Stimulated activated CD8-positive, alpha-beta memory T cell treated with anti-CD3 and anti-CD28 coated beads, Interleukin-2, amount 100 ng/mL, for 1 hour (primary cell): ENCODE results near the gene NCK2.
"Not testable (repeated sequence)": the region's sequence is repeated elsewhere in the genome, so short reads cannot be mapped to it uniquely, and the experiment has no call there.

Source experiments
- DNase-seq, 2 donors: peaks; one replicate each; pipeline ENCODE4 v3.0.0-alpha.2; 2020; ENCODE audit warnings: low read depth in 2 of 2

The NCK2 gene

DNA sequence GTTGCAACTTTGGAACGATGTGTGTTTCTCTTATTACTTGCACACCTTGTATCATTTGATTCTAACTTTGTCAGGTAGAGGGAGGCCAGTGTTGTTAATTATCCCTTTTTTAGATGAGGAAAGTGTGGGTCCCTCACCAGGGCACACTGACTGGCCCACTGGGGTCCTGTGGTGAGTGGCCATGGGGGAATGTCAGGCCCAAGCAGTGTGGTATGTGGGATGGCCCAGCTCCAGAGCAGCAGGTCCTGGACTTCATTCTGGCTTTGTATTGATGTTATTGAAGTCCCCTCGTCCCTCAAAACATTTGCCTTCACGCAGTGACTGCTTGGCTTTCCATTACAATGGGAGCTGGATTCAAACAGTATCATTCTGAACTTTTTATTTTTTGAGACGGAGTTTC is 11.7 kb downstream of the NCK2 start:
- DNase-seq, result no peak

DNA sequence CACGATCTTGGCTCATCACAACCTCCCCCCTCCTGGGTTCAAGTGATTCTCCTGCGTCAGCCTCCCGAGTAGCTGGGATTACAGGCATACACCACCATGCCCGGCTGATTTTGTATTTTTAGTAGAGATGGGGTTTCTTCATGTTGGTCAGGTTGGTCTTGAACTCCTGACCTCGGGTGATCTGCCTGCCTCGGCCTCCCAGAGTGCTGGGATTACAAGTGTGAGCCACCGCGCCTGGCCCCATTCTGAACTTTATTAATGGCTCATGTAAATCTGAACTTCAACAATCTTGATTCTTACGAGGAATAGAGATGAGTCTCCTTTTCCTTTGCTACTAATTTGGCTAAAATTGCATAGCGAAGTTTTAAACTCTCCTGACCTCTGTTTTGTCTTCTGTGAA is 12.2 kb downstream of the NCK2 start:
- DNase-seq, result not testable (repeated sequence)

DNA sequence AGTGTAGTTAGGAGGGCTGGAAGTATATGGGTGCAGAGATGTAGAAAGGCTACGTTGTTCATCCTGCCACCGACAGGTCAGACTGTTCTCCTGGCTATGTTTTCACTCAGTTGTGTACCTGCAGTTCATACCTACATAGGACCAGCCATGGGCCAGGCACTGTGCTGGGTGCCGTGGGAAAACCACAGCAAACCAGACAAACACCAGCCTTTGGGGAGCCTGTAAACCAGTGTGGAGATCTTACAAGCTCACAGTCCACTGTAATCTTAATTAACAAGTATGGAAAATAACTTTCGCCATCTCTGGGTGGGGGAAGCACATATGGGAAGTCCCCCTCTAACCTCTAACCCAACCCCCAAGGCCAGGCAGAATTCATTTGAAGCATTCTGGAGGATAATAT is 12.7 kb downstream of the NCK2 start:
- no peak for DNase-seq

DNA sequence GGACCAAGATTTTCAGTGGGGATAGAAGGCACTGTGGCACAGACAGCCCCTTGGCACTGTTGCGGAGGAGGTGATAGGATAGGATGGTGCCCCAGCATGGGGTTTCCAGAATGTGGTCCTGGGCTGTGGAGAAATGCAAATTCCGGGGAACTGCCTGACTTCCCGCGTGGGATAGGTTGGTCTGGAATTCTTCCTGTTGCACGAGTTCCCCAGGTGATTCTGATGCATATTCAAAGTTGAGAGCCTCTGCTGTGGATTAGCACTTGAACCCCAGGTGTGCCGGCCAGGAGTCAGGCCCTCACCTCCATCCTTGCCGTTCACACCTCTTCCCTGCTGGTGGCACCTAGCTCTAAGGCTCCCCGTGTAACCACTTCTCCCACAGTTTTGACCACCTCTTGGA is 15.5 kb downstream of the NCK2 start:
- DNase-seq, result no peak

DNA sequence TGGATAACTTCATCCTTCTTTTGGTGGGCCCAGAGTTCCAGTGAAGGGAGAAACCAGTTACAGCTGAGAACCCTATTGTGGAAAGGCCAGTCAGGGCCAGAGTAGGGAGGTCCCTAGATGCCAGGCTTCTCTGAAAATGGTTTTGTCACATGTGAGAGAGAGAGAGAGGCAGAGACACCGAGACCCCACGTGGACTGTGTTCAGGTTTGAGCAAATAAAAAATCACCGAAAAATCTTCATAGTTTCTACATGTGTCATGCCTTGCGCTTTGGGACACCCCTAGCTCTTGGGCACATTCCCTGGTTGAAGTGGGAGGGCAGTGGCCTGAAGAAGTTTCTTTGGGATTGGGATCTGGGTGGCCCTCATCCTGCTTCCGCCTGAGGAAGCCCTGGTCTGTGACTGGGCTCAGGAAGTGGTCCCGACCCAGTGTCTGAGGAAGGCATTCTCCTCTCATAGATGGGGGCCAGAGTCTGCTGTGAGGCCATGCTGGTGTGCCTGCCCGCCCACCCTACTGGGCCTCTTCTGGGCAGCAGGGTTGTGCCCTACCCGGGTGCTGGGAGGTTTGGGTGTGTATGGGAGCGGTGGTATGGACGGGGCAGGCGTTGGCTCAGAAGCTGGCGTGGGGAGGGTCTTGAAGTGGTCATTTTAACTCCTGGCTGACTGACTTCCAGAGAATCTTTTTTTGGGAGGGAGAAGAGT is 16.1 kb downstream of the NCK2 start:
- no peak for DNase-seq

DNA sequence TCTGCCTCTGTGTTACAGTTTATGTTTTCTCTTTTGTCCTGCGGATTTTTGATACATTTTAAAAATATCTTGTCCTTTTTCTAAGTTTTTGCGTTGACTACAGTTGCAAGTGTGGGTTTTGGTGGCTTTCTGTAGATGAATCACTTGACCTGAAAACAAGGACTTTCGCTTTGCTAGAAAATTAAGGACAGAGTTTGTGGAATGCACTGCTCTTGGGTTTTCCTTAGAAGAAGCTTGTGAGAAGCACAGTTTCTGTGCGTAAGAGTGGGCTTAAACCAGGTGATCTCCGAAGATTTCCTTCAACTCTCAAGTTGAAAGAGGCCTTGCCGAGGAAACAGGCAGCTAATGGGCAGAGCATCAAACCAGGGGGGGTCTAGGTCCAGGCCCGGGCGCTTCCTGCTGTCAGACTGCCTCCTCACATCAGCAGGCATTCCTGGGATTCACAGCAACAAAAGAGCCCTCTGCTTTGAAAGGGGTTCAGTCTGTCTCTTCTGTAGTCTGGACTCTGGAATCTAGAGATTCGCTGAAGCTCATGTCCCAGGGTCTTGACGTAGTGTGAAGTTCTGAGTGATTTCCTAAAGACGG is 17.3 kb downstream of the NCK2 start:
- DNase-seq, result no peak

DNA sequence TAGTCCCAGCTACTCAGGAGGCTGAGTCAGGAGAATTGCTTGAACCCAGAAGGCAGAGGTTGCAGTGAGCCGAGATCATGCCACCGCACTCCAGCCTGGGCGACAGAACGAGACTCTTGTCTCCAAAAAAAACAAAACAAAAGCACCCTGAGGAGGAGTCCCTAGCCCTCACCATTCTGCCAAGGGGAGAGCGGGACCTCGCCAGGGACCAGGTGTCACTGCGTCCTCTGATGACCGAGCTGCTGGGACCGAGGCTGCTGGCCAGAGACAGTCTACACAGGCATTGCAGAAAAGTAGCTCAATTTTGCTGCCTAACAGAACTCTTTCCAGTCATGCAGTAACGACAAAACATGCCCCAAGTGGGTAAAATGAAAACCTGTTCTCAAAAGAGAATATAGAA is 18.4 kb downstream of the NCK2 start:
- DNase-seq, result no peak

DNA sequence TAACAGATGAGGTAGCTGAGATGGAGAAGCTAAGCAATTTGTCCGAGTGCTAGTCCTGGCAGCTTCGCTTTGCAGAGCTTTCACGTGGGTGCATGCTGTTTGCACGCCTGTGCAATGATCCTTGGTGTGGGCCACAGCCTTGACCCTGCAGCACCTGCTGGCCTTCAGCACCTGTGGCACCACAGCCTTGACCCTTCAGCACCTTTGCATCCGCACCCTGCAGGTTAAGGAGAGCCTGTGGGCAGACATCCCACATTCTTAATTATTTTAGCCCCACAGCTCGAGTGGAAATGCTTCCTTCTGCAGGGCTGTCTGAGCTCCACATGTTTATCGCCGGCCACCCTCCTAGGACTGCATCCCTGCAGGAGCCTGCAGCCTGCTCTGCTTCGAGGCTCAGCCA is 19.3 kb downstream of the NCK2 start:
- DNase-seq, result no peak

DNA sequence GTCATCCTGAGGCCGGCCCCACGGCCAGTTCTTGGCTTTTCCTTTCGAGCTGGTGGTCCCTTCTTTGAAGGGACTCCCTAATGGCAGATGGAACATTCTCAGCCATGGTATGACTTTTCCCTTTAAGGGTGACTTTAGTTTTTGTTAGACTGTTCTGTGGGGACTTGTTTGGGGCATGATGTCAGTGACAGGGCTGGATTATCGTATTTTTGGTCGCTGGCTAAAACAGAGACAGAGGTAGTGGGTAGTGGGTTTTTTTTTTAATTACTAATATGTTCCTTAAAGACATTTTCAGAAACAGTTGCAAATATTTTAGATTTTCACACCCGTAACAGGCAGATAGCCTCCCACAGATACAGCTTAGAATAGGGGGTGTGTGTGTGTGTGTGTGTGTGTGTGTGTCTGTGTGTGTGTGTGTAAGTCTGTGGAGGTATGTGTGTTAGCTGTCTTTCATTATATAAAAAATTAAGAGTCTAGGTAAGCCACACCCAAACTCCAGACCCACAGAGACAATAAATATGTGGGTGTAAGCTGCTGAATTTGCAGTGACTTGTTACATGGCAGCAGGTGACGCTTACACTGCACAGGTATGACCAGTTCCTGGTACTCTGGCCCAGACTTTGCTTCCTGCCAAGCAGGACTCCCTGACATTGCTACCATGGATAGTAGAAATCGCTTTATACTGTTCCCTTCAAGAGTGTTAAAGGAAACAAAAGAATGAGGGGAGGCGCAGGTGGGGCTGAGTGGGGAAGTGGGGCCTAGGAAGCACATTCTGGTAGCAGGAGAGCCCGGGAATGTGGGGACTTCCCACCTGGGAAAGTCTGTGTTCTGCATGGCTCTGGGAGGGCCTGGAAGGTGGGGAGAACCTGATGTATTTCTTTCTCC is 20.9 kb downstream of the NCK2 start:
- DNase-seq, result no peak

DNA sequence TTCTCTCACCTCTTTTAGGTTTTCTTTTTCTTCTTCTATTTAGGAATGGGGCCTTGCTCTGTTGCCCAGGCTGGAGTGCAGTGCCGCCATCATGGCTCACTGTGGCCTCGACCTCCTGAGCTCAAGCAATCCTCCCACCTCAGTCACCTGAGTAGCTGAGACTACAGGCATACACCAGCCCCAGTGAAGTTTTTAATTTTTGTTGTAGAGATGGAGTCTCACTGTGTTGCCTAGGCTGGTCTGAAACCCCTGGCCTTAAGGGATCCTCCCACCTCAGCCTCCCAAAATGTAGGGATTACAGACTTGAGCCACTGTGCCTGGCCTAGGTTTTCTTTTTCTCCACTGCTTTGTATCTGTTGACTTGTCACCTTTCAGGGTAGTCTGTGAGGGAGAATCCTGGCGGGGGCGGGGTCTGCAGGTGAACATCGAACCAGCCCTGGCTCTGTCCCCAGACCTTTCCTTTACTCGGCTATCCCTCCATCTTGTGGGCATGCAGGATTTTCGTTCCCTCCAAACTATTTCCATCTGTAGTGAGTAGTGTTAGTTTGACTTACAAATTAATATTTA is 21.7 kb downstream of the NCK2 start:
- no peak for DNase-seq

DNA sequence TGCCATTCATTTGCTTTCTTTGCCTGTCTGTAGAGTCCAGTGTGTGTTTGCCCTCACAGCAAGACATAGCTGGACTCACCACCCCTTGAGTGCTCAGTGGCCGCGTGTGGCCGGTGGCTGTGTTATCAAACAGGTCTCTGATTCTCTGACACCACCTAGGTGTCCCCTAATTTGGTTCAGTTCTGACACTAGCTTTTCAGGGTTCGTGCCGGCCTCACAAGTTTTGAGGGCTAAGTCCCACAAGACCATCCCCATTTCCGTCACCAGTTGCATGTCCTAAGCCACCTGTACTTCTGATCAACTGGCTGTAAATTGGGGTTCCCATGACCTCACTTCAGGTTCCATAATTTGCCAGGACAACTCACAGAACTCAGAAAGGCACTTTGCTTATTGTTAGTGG is 23.5 kb downstream of the NCK2 start:
- DNase-seq, result no peak

DNA sequence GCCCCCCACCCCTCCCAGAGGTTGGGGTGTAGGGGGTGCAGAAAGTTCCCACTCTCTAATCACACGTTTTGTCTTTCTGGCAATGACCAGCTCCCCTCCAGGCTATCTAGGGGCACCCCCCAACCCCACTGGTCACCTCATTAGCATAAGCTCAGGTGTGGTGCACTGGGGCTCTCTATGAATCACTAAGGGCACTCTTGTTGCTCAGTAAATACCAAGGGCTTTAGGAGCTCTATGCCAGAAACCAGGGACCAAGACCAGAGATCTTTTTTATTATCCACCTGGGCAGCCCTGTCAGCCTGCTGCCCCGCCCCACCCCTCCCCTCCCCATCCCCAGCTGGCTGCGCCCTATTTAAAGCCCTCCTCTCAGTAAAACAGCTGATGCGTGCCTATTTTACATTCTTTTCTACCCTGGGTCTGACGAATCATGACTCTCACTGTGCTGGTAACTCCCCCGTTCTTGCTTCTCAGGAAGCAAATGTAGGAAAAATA is 24.3 kb downstream of the NCK2 start:
- no peak for DNase-seq

DNA sequence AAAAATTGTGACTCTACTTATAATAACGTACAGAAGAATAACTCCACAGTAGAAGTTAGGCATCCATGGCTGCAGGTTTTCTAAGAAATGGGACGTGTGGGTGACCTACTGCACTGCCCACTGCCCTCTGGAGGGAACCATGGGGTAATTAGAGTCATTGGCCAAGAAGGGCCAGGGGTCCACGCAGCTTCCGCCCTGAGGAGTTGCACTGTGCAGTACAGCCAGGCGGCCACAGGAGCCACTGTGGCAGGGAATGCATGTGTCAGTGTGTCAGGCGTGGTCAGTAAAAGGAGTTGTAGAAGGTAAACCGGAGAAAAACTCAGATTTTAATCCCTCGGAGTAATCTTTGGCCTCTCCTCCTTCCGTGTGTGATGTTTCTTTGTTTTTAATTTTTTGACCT is 24.8 kb downstream of the NCK2 start:
- DNase-seq, result no peak

DNA sequence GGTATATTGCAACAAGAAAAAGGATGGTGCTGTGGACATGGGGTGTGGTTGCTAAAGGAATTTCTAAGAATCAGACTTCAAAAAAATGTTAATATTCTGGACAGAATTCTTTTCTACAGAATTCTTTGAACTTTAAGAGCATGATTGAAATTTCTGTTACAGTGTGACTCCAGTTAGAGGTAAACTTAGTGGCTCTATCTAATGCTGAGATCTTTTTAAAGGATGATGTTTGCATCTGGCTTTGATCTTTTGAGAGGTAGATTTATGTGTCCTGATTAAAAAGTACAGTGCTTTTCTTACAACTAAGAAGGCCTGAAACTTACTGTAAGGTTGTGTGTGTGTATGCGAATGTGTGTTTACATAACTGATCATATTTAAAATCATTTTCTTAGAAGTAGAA is 25.4 kb downstream of the NCK2 start:
- no peak for DNase-seq

DNA sequence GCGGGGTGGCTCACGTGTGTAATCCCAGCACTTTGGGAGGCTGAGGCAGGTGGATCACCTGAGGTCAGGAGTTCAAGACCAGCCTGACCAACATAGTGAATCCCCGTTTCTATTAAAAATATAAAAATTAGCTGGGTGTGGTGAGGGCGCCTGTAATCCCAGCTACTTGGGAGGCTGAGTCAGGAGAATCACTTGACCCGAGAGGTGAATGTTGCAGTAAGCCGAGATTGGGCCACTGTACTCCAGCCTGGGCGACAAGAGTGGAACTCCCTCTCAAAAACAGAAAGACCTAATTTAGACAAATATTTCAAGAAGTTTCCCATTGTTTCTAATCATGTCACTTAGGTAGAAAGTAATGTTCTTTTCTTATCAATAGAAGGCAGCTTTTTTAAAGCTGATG is 26.6 kb downstream of the NCK2 start:
- not testable (repeated sequence) for DNase-seq

DNA sequence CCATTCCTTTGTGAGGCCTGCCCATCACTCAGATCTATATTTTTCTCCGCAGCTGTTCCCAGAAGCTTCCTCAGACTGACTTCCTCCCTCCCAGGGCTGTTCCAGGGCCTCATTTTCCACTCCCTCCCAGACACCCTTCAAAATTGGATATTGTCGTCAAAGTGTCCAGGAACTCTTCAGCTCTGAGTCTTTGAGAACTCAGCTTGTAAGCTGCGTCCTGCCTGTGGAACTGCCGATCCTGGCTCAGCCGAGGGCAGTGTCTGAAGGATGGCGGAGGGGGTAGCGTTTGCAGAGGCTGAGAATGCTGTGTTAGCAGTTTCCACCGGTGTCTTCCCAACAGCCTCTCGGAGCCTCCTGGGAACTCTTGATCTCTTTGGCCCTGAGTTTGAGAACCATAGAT is 27.1 kb downstream of the NCK2 start:
- no peak for DNase-seq

DNA sequence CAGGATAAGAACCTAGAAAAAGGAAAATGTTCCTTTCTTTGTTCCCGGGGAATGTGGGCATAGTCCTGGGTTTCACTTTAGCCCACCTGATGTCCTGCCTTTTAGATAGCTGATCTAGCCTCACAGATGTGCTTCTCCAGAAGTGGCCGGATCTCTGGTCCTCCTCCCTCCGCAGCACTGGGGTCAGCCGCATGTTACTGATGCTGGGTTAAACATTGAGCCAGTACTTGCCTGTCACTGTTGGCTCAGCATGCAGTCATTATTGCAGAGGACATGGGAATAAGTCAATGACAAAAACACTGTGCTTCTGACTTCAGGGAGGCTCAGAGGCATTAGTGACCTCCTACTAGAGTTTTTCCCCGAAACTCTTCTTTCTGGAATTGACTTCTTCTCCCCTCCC is 27.6 kb downstream of the NCK2 start:
- no peak for DNase-seq

DNA sequence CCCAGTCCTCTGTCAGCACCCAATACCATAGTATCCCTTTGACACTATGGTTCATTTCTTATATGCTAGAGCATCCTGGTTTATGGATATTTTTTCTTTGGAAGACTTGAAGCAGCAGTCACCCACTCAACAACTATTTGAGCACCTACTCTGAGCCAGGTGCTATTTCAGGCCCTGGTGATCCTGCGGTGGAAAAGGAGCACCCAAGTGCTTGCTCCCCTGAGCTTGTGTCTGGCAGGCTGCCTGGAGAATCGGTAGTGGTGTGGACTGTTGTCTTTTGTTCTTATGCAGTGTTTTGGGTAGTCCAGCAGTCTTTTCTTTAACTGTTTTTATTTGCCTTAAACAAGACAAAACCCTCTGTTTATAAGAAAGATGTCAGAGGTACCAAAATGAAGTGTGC is 28.9 kb downstream of the NCK2 start:
- no peak for DNase-seq

DNA sequence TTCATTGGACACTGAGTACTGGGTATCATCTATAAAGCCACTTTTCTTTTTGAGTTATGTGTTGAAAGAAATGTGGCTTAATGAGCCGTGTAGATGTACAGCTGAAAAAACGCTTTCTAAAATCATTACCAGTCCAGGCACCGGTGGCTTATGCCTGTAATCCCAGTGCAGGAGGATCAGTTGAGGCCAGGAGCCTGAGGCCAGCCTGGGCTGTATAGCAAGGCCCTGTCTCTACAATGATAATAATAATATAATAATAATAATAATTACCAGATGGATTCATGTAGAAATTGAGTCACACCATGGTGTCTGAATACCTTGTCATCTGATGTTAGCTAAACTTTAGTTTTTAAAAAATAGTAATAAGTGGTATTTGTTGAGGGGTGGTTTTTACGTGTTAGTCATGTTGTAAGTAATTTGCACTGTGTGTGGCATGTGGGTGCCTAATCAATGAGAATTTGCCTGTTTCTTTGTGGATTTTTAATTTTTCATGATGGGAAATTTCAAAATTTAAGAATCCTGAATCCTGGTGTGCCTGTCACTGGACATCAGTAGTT is 30.1 kb downstream of the NCK2 start:
- DNase-seq, result no peak

DNA sequence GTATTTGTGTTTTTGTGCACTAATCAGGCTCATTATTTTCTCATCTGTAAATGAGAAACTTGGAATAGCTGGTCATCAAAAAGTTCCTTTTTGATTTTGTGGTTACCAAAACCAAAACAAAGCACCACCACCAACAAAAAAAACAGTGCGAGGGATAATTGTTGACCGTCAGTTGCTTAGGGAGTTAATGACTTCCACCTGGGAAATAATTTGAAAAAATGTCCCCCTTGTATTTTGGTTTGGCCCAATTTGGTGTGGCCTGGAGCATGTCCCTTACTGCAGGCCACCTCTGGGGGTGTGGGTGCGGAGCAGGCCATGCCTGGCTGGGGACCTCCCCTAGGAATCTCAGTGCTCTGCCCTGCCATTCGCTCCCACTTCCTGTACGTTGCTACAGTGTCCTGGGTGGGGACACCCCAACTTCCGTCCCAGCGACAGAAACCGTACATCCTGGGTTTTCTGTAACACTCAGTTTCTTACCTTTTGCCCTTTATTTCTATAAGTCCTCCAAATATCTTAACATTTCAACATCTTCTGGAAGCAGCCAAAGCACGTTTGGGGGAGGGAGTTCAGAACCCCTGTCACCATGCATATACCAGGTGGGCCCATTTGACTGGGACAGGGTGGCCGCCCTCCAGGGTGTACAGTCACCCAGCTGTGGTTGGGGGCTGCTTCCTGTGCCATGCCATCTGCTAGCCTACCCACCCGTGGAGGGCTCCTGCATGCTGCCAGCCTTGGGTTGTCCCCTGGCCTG is 31.3 kb downstream of the NCK2 start:
- no peak for DNase-seq

DNA sequence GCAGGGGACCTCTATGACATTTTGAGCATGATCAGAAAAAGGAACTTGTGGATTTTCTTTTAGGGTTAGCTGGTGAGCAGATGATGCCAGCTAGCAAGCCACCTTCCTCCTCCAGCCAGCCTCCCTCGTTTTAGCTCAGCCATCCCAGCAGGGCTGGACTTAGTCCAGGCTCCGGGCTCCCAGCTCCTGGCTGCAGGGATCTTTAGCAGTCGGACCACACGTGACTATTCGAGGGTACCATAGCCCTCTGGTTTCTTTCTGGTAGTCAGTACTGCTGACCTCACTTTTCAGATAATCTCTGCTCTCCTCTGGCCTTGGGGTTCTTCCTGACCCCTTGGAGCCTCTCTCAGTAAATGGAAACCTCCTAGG is 31.8 kb downstream of the NCK2 start:
- no peak for DNase-seq
